ENCODE data around the gene ADIPOR2.

DNA sequence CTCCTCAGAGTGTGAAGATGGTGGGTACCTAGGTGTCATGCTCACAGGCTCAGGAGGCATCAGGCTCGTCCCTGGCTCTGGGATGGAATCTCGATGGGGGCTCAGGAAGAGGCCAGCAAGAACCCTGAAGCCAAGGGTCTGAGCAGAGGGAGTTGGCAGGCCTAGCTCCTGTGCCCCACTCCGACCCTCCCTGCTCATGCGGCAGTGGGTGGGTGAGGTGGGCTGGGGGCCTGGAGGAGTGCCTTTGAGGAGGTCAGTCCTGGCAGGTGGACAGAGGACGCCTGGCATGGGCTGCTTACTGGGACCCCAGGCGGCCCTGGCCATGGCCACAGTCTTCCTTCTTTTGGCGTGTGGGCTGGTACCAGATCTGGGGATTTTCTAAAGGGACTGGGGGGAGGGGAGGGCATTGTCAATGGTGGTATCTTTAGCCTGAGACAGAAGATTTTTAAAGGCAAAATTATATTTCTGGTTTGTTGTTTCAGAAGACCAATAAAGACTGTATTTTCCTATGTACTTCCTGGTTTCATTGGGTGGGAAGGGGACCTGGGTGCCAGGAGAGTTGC, 145.5 kb downstream of the ADIPOR2 start:
- TF ChIP-seq, protein P1, sequence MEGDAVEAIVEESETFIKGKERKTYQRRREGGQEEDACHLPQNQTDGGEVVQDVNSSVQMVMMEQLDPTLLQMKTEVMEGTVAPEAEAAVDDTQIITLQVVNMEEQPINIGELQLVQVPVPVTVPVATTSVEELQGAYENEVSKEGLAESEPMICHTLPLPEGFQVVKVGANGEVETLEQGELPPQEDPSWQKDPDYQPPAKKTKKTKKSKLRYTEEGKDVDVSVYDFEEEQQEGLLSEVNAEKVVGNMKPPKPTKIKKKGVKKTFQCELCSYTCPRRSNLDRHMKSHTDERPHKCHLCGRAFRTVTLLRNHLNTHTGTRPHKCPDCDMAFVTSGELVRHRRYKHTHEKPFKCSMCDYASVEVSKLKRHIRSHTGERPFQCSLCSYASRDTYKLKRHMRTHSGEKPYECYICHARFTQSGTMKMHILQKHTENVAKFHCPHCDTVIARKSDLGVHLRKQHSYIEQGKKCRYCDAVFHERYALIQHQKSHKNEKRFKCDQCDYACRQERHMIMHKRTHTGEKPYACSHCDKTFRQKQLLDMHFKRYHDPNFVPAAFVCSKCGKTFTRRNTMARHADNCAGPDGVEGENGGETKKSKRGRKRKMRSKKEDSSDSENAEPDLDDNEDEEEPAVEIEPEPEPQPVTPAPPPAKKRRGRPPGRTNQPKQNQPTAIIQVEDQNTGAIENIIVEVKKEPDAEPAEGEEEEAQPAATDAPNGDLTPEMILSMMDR (IDR thresholded peaks at IDR 0.05): no peak
- TF ChIP-seq POLR2A (IDR thresholded peaks at IDR 0.05): no peak

Measured in testis (tissue), 2 donors.